ENCODE data around the gene IMMP1L. TPM values are rescaled to one million over a fixed set of nuclear protein-coding genes. Genes with fewer than 3 reads are reported as not detected.

Gene IMMP1L
- total RNA-seq, 1 donor from 2014 or later, result 56.7 TPM

GRCh38 chr11:31531293-31531692 is 21.9 kb upstream of the IMMP1L start:
- H3K27ac Mint-ChIP-seq, result no peak overlapping the region

GRCh38 chr11:31529701-31530100 is 20.3 kb upstream of the IMMP1L start:
- peaks cover 8% of the 10 kb centered on the region for H3K36me3 Mint-ChIP-seq (ENCODE audit: insufficient read depth)
- no peaks in the 10 kb centered on the region for H3K27me3 Mint-ChIP-seq
- H3K4me3 Mint-ChIP-seq (ENCODE audit: low read depth), result no peak overlapping the region
- no peaks in the 10 kb centered on the region for H3K9me3 Mint-ChIP-seq (ENCODE audit: low read depth)
- no peak for DNase-seq (ENCODE audit: low spot score, unreplicated experiment)
- H3K27ac Mint-ChIP-seq, result no peak overlapping the region
- no peak for TF ChIP-seq CTCF (IDR thresholded peaks at IDR 0.05; ENCODE audit: unreplicated experiment)
- H3K4me1 Mint-ChIP-seq (ENCODE audit: low read depth), result peaks cover 14% of the 10 kb centered on the region

More at GRCh38 chr11:31531293-31531692, 21.9 kb upstream of the IMMP1L start:
- no peaks in the 10 kb centered on the region for H3K9me3 Mint-ChIP-seq (ENCODE audit: low read depth)
- H3K4me3 Mint-ChIP-seq (ENCODE audit: low read depth), result no peak overlapping the region
- peaks cover 14% of the 10 kb centered on the region for H3K4me1 Mint-ChIP-seq (ENCODE audit: low read depth)
- H3K36me3 Mint-ChIP-seq (ENCODE audit: insufficient read depth), result peaks cover 6% of the 10 kb centered on the region
- DNase-seq (ENCODE audit: low spot score, unreplicated experiment), result no peak
- TF ChIP-seq CTCF (IDR thresholded peaks at IDR 0.05; ENCODE audit: unreplicated experiment), result no peak
- no peaks in the 10 kb centered on the region for H3K27me3 Mint-ChIP-seq

GRCh38 chr11:31529189-31529588 is 19.8 kb upstream of the IMMP1L start:
- H3K36me3 Mint-ChIP-seq (ENCODE audit: insufficient read depth), result peaks cover 9% of the 10 kb centered on the region
- H3K4me1 Mint-ChIP-seq (ENCODE audit: low read depth), result peaks cover 14% of the 10 kb centered on the region
- H3K9me3 Mint-ChIP-seq (ENCODE audit: low read depth), result peaks cover 2% of the 10 kb centered on the region
- H3K4me3 Mint-ChIP-seq (ENCODE audit: low read depth), result no peak overlapping the region
- TF ChIP-seq CTCF (IDR thresholded peaks at IDR 0.05; ENCODE audit: unreplicated experiment), result no peak
- no peak overlapping the region for H3K27ac Mint-ChIP-seq
- no peak for DNase-seq (ENCODE audit: low spot score, unreplicated experiment)
- H3K27me3 Mint-ChIP-seq, result no peaks in the 10 kb centered on the region

GRCh38 chr11:31521497-31522150 is 12.2 kb upstream of the IMMP1L start:
- Mint-ChIP-seq H3K27me3 (no peaks in the 10 kb centered on the region), H3K4me3 (ENCODE audit: low read depth) (no peak overlapping the region), H3K9me3 (ENCODE audit: low read depth) (peaks cover 2% of the 10 kb centered on the region), H3K36me3 (ENCODE audit: insufficient read depth) (peaks cover 3% of the 10 kb centered on the region), H3K27ac (no peak overlapping the region), H3K4me1 (ENCODE audit: low read depth) (no peaks in the 10 kb centered on the region)
- DNase-seq (ENCODE audit: low spot score, unreplicated experiment), result no peak
- TF ChIP-seq CTCF (IDR thresholded peaks at IDR 0.05; ENCODE audit: unreplicated experiment), result no peak

GRCh38 chr11:31512117-31512516 is 2.7 kb upstream of the IMMP1L start:
- TF ChIP-seq CTCF (IDR thresholded peaks at IDR 0.05; ENCODE audit: unreplicated experiment), result no peak
- Mint-ChIP-seq H3K4me1 (ENCODE audit: low read depth) (peaks cover 22% of the 10 kb centered on the region), H3K27me3 (no peaks in the 10 kb centered on the region), H3K4me3 (ENCODE audit: low read depth) (no peak overlapping the region), H3K36me3 (ENCODE audit: insufficient read depth) (no peaks in the 10 kb centered on the region), H3K9me3 (ENCODE audit: low read depth) (no peaks in the 10 kb centered on the region), H3K27ac (no peak overlapping the region)
- no peak for DNase-seq (ENCODE audit: low spot score, unreplicated experiment)

Measured in progenitor cell of endocrine pancreas (in vitro differentiated cells).